Caco-2 (cell line): ENCODE measurements around the gene UBE2E3. TPM values are rescaled to one million over a fixed set of nuclear protein-coding genes. Genes with fewer than 3 reads are reported as not detected.

ENCODE experiments used
- BruUV-seq: library from RNA; stranded (reverse); fragments of 400-500 nt; replicated peaks from 2 replicates; lab custom pipeline; 2021; lab: Mats Ljungman, UMichigan
- CTCF ChIA-PET: fragments of 300-600 bp; sonication (Branson Sonifier 250); formaldehyde crosslinking; loops from one replicate; lab custom pipeline; 2022; ENCODE audit warnings: antibody characterized with exemption; lab: Charles Lee
- POLR2A ChIA-PET: fragments of 300-600 bp; sonication (Branson Sonifier 250); formaldehyde crosslinking; loops from one replicate; lab custom pipeline; 2022; ENCODE audit warnings: antibody characterized with exemption; lab: Charles Lee
- DNase-seq, 2 experiments: peaks; one replicate each; pipeline versions ENCODE4 v3.0.0 to v3.0.0-alpha.2; 2020 to 2022
- H3K27me3 ChIP-seq: replicated peaks from 2 replicates; pipeline ENCODE4 v1.6.0; 2011; ENCODE audit warnings: low read length; ENCODE audit not compliant: control insufficient read depth, insufficient read depth
- H3K36me3 ChIP-seq: 2 replicates; pipeline ENCODE4 v1.5.1; 2011; ENCODE audit warnings: low read length; ENCODE audit not compliant: control insufficient read depth, insufficient read depth
- H3K4me1 ChIP-seq: fragments of 250-450 bp; sonication (Bioruptor Pico); 2 replicates; pipeline ENCODE4 v1.5.1; 2020; ENCODE audit warnings: mild to moderate bottlenecking
- H3K4me3 ChIP-seq: 2 replicates; pipeline ENCODE4 v1.5.1; 2011; ENCODE audit warnings: low read depth, mild to moderate bottlenecking, control low read depth, low read length
- H3K9me3 ChIP-seq: fragments of 250-450 bp; sonication (Bioruptor Pico); 2 replicates; pipeline ENCODE4 v1.5.1; 2020; ENCODE audit warnings: mild to moderate bottlenecking, moderate library complexity
- H3K27ac Mint-ChIP-seq: one replicate; pipeline ENCODE4 v1.8.0; 2022; ENCODE audit warnings: mixed read lengths; ENCODE audit not compliant: unreplicated experiment
- H3K27me3 Mint-ChIP-seq: one replicate; pipeline ENCODE4 v1.8.0; 2022; ENCODE audit warnings: mixed read lengths; ENCODE audit not compliant: insufficient read depth, unreplicated experiment
- H3K36me3 Mint-ChIP-seq: one replicate; pipeline ENCODE4 v1.8.0; 2022; ENCODE audit warnings: mild to moderate bottlenecking, mixed read lengths; ENCODE audit not compliant: insufficient read depth, unreplicated experiment
- H3K4me1 Mint-ChIP-seq: one replicate; pipeline ENCODE4 v1.8.0; 2022; ENCODE audit warnings: low read depth, mixed read lengths; ENCODE audit not compliant: unreplicated experiment
- H3K4me3 Mint-ChIP-seq: one replicate; pipeline ENCODE4 v1.8.0; 2022; ENCODE audit warnings: mild to moderate bottlenecking, moderate library complexity, mixed read lengths; ENCODE audit not compliant: unreplicated experiment
- H3K9me3 Mint-ChIP-seq: one replicate; pipeline ENCODE4 v1.8.0; 2022; ENCODE audit warnings: mixed read lengths; ENCODE audit not compliant: unreplicated experiment
- intact Hi-C: fragments of 100-400 bp; cut with micrococcal nuclease; formaldehyde crosslinking; loops from one replicate; pipeline ENCODE4 v1.10.0; 2022; ENCODE audit not compliant: unreplicated experiment
- total RNA-seq: library from RNA; stranded (reverse); gene quantifications from 2 replicates; pipeline ENCODE4 v1.2.3, GENCODE V29; 2022
- TF ChIP-seq, protein P1 (sequence below), 2 experiments: fragments of 200-600 bp in 1 of 2; IDR thresholded peaks; 1 replicate in 1 of 2; 2 replicates in 1 of 2; pipeline versions ENCODE4 v1.5.1 to v1.8.0; 2011 to 2022; ENCODE audit warnings: antibody characterized with exemption in 1 of 2, control low read depth in 1 of 2, inconsistent platforms in 1 of 2, low read depth in 1 of 2, low read length in 1 of 2, mild to moderate bottlenecking in 1 of 2, moderate library complexity in 1 of 2; ENCODE audit not compliant: insufficient read depth in 1 of 2, severe bottlenecking in 1 of 2, unreplicated experiment in 1 of 2

UBE2E3 gene
- total RNA-seq, 1 experiment from 2014 or later, result 9.0 TPM

DNA sequence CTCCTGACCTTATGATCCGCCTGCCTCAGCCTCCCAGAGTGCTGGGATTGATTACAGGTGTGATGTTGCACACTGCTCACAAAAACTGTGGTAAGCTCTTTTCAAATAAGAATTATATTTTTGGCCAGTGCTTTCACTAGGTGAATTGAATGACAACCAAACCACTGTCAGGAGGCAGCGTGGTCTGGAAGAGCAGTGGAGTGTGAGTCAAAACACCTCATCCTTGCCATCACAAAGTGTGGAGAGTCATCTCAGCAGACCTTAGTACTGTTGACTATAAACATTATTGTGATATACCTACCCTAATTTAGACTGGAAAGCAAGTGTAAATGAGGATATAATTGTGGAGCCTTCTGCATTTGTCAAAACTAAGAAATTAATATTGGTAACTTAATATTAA lies 61.3 kb downstream of the UBE2E3 start:
- Histone ChIP-seq H3K4me1 (no peaks in the 10 kb centered on the region), H3K27me3 (no peaks in the 10 kb centered on the region), H3K4me3 (no peak overlapping the region), H3K36me3 (no peaks in the 10 kb centered on the region), H3K9me3 (no peaks in the 10 kb centered on the region)
- ChIA-PET CTCF (no interaction called here), POLR2A (no interaction called here)
- BruUV-seq, result no TSS peak
- Mint-ChIP-seq H3K4me1 (no peaks in the 10 kb centered on the region), H3K36me3 (no peaks in the 10 kb centered on the region), H3K27ac (no peak overlapping the region), H3K4me3 (no peak overlapping the region), H3K27me3 (no peaks in the 10 kb centered on the region), H3K9me3 (no peaks in the 10 kb centered on the region)
- DNase-seq, result no peak
- TF ChIP-seq, protein P1, sequence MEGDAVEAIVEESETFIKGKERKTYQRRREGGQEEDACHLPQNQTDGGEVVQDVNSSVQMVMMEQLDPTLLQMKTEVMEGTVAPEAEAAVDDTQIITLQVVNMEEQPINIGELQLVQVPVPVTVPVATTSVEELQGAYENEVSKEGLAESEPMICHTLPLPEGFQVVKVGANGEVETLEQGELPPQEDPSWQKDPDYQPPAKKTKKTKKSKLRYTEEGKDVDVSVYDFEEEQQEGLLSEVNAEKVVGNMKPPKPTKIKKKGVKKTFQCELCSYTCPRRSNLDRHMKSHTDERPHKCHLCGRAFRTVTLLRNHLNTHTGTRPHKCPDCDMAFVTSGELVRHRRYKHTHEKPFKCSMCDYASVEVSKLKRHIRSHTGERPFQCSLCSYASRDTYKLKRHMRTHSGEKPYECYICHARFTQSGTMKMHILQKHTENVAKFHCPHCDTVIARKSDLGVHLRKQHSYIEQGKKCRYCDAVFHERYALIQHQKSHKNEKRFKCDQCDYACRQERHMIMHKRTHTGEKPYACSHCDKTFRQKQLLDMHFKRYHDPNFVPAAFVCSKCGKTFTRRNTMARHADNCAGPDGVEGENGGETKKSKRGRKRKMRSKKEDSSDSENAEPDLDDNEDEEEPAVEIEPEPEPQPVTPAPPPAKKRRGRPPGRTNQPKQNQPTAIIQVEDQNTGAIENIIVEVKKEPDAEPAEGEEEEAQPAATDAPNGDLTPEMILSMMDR (IDR thresholded peaks at IDR 0.05; ENCODE audit: insufficient read depth in 1 of 2, low read depth in 1 of 2, low read length in 1 of 2, severe bottlenecking in 1 of 2, unreplicated experiment in 1 of 2), result no peak
- intact Hi-C loops, result no loop called here

DNA sequence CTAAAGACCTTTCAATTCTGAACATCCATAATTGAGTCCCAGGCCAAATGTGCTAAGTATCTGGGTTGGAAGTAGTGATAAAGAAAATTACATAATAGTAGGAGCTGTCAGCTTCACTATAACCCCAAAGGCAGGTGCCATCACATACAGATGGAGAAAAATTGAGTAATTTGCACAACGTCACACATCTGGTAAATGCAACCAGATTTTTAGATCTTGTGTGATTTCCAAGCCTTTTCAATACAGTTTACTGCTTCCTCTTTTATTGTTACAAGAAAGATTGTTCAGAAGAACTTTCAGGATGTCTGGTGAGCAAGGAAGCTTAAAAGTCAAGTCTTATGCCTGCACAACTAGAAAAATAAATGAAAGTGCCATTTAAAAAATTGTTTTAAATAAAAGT lies 62.3 kb downstream of the UBE2E3 start:
- no peaks in the 10 kb centered on the region for H3K36me3 ChIP-seq
- no peaks in the 10 kb centered on the region for H3K4me1 Mint-ChIP-seq
- TF ChIP-seq, protein P1 (IDR thresholded peaks at IDR 0.05; ENCODE audit: insufficient read depth in 1 of 2, low read depth in 1 of 2, low read length in 1 of 2, severe bottlenecking in 1 of 2, unreplicated experiment in 1 of 2), result no peak
- no peaks in the 10 kb centered on the region for H3K36me3 Mint-ChIP-seq
- CTCF ChIA-PET, result no interaction called here
- H3K4me3 Mint-ChIP-seq, result no peak overlapping the region
- no peaks in the 10 kb centered on the region for H3K4me1 ChIP-seq
- H3K27me3 ChIP-seq, result no peaks in the 10 kb centered on the region
- H3K27ac Mint-ChIP-seq, result no peak overlapping the region
- BruUV-seq, result no TSS peak
- POLR2A ChIA-PET, result no interaction called here
- H3K9me3 Mint-ChIP-seq, result no peaks in the 10 kb centered on the region
- no peak overlapping the region for H3K4me3 ChIP-seq
- H3K27me3 Mint-ChIP-seq, result no peaks in the 10 kb centered on the region
- H3K9me3 ChIP-seq, result no peaks in the 10 kb centered on the region
- intact Hi-C loops, result no loop called here
- DNase-seq, result no peak

DNA sequence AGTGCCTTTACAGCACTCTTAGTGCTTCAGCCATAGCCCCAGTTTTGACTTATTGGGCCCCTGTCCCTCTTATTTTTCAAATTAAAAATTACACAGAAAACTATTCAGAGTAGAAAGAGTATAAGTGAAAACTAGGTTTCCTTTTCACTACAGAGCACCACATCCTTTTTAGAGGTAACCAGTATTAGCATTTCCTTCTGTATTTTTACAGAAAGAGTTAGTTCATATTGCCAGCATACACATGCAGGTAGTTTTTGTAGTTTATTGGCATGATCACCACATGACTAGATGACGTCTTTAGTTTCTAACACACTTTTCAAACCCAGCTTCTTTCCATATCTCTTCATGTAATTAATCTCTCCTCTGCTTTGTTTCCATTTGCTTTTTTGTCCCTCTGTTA lies 66.4 kb downstream of the UBE2E3 start:
- H3K4me3 ChIP-seq, result no peak overlapping the region
- ChIA-PET POLR2A (no interaction called here), CTCF (no interaction called here)
- Mint-ChIP-seq H3K4me3 (no peak overlapping the region), H3K9me3 (no peaks in the 10 kb centered on the region), H3K36me3 (no peaks in the 10 kb centered on the region), H3K27me3 (no peaks in the 10 kb centered on the region), H3K4me1 (no peaks in the 10 kb centered on the region), H3K27ac (no peak overlapping the region)
- H3K4me1 ChIP-seq, result 0 out of 2 replicates have a peak, but pooled peaks cover 4% of the 10 kb centered on the region
- H3K27me3 ChIP-seq, result no peaks in the 10 kb centered on the region
- intact Hi-C loops, result no loop called here
- no peak for DNase-seq
- no peaks in the 10 kb centered on the region for H3K9me3 ChIP-seq
- BruUV-seq, result no TSS peak
- no peaks in the 10 kb centered on the region for H3K36me3 ChIP-seq
- TF ChIP-seq, protein P1 (IDR thresholded peaks at IDR 0.05; ENCODE audit: insufficient read depth in 1 of 2, low read depth in 1 of 2, low read length in 1 of 2, severe bottlenecking in 1 of 2, unreplicated experiment in 1 of 2), result no peak
